Activated T-cell treated with anti-CD3 and anti-CD28 coated beads, Interleukin-2, amount 50 U/mL, for 24 hours (primary cell): ENCODE data around the gene ANXA8.
"Not testable (repeated sequence)": the region's sequence is repeated elsewhere in the genome, so short reads cannot be mapped to it uniquely, and the experiment has no call there.

Experiments used
- DNase-seq: peaks from one replicate; pipeline ENCODE4 v3.0.0-alpha.2; 2020
- H3K27ac Mint-ChIP-seq: 2 replicates; pipeline ENCODE4 v1.8.0; 2020; ENCODE audit warnings: mild to moderate bottlenecking, mixed read lengths
- H3K27me3 Mint-ChIP-seq: 2 replicates; pipeline ENCODE4 v1.8.0; 2020; ENCODE audit warnings: mixed read lengths
- H3K36me3 Mint-ChIP-seq: 2 replicates; pipeline ENCODE4 v1.8.0; 2020; ENCODE audit warnings: low read depth, mixed read lengths
- H3K4me1 Mint-ChIP-seq: 2 replicates; pipeline ENCODE4 v1.8.0; 2020; ENCODE audit warnings: low read depth, mixed read lengths
- H3K4me3 Mint-ChIP-seq: 2 replicates; pipeline ENCODE4 v1.8.0; 2020; ENCODE audit warnings: mild to moderate bottlenecking, moderate library complexity, mixed read lengths
- H3K9me3 Mint-ChIP-seq: 2 replicates; pipeline ENCODE4 v1.8.0; 2020; ENCODE audit warnings: mixed read lengths

The ANXA8 gene

GRCh38 chr10:47483923-47484322, at the start of gene ANXA8:
Gene ANXA8 (minus strand): TSS chr10:47484115. CDS start chr10:47483933, 182 bp downstream.
- DNase-seq, H3K4me3 Mint-ChIP-seq, H3K9me3 Mint-ChIP-seq, H3K36me3 Mint-ChIP-seq, H3K4me1 Mint-ChIP-seq, H3K27ac Mint-ChIP-seq, H3K27me3 Mint-ChIP-seq: not testable (repeated sequence)

- H3K4me1 Mint-ChIP-seq, H3K36me3 Mint-ChIP-seq, DNase-seq: not testable (repeated sequence)
Observed at GRCh38 chr10:47523475-47523874, 39.6 kb upstream of the ANXA8 start, which contains the start of gene AGAP9. Gene AGAP9 (minus strand): TSS chr10:47523638. CDS start chr10:47523526, 112 bp downstream.

GRCh38 chr10:47502313-47502712, 18.4 kb upstream of the ANXA8 start:
- H3K27me3 Mint-ChIP-seq, H3K9me3 Mint-ChIP-seq, H3K27ac Mint-ChIP-seq, H3K36me3 Mint-ChIP-seq, H3K4me3 Mint-ChIP-seq, DNase-seq, H3K4me1 Mint-ChIP-seq: not testable (repeated sequence)

More at GRCh38 chr10:47523475-47523874, 39.6 kb upstream of the ANXA8 start, which contains the start of gene AGAP9:
- not testable (repeated sequence) for H3K27me3 Mint-ChIP-seq, H3K9me3 Mint-ChIP-seq, H3K4me3 Mint-ChIP-seq, H3K27ac Mint-ChIP-seq

- not testable (repeated sequence) for H3K27me3 Mint-ChIP-seq, H3K4me1 Mint-ChIP-seq, DNase-seq, H3K27ac Mint-ChIP-seq, H3K9me3 Mint-ChIP-seq, H3K4me3 Mint-ChIP-seq, H3K36me3 Mint-ChIP-seq
Observed at GRCh38 chr10:47494226-47494625, 10.3 kb upstream of the ANXA8 start.

- H3K27me3 Mint-ChIP-seq, H3K4me3 Mint-ChIP-seq, H3K27ac Mint-ChIP-seq: not testable (repeated sequence)
Observed at GRCh38 chr10:47491600-47491999, 7.7 kb upstream of the ANXA8 start, which contains the start of gene FAM25G. Gene FAM25G (minus strand): TSS chr10:47491700. CDS start chr10:47491674, 26 bp downstream.

GRCh38 chr10:47489630-47490029, 5.7 kb upstream of the ANXA8 start:
- DNase-seq, H3K36me3 Mint-ChIP-seq, H3K4me3 Mint-ChIP-seq, H3K4me1 Mint-ChIP-seq, H3K9me3 Mint-ChIP-seq, H3K27me3 Mint-ChIP-seq, H3K27ac Mint-ChIP-seq: not testable (repeated sequence)

More at GRCh38 chr10:47491600-47491999, 7.7 kb upstream of the ANXA8 start, which contains the start of gene FAM25G:
- H3K4me1 Mint-ChIP-seq, DNase-seq, H3K36me3 Mint-ChIP-seq, H3K9me3 Mint-ChIP-seq: not testable (repeated sequence)

GRCh38 chr10:47485943-47486342, 2.0 kb upstream of the ANXA8 start:
- H3K27me3 Mint-ChIP-seq, H3K4me1 Mint-ChIP-seq, H3K27ac Mint-ChIP-seq, H3K4me3 Mint-ChIP-seq, DNase-seq, H3K36me3 Mint-ChIP-seq, H3K9me3 Mint-ChIP-seq: not testable (repeated sequence)

- not testable (repeated sequence) for H3K36me3 Mint-ChIP-seq, DNase-seq, H3K27me3 Mint-ChIP-seq, H3K27ac Mint-ChIP-seq, H3K4me3 Mint-ChIP-seq, H3K9me3 Mint-ChIP-seq, H3K4me1 Mint-ChIP-seq
Observed at GRCh38 chr10:47484786-47485185, 871 bp upstream of the ANXA8 start.

- not testable (repeated sequence) for H3K4me1 Mint-ChIP-seq, H3K9me3 Mint-ChIP-seq, DNase-seq, H3K27me3 Mint-ChIP-seq, H3K27ac Mint-ChIP-seq, H3K4me3 Mint-ChIP-seq, H3K36me3 Mint-ChIP-seq
Observed at GRCh38 chr10:47482367-47482766, 1.5 kb downstream of the ANXA8 start.

- not testable (repeated sequence) for H3K4me3 Mint-ChIP-seq, H3K9me3 Mint-ChIP-seq, H3K27me3 Mint-ChIP-seq, DNase-seq, H3K27ac Mint-ChIP-seq, H3K4me1 Mint-ChIP-seq, H3K36me3 Mint-ChIP-seq
Observed at GRCh38 chr10:47481768-47482181, 2.1 kb downstream of the ANXA8 start.

- H3K4me1 Mint-ChIP-seq, H3K27ac Mint-ChIP-seq, H3K36me3 Mint-ChIP-seq, H3K27me3 Mint-ChIP-seq, H3K9me3 Mint-ChIP-seq, DNase-seq, H3K4me3 Mint-ChIP-seq: not testable (repeated sequence)
Observed at GRCh38 chr10:47481182-47481766, 2.6 kb downstream of the ANXA8 start.

- not testable (repeated sequence) for H3K4me1 Mint-ChIP-seq, H3K27ac Mint-ChIP-seq, H3K9me3 Mint-ChIP-seq, DNase-seq, H3K36me3 Mint-ChIP-seq, H3K4me3 Mint-ChIP-seq, H3K27me3 Mint-ChIP-seq
Observed at GRCh38 chr10:47480133-47480532, 3.8 kb downstream of the ANXA8 start.

GRCh38 chr10:47478114-47478513, 5.8 kb downstream of the ANXA8 start:
- H3K36me3 Mint-ChIP-seq, H3K4me3 Mint-ChIP-seq, H3K27ac Mint-ChIP-seq, H3K27me3 Mint-ChIP-seq, H3K9me3 Mint-ChIP-seq, DNase-seq, H3K4me1 Mint-ChIP-seq: not testable (repeated sequence)

- not testable (repeated sequence) for H3K4me1 Mint-ChIP-seq, H3K4me3 Mint-ChIP-seq, H3K27me3 Mint-ChIP-seq, H3K27ac Mint-ChIP-seq, DNase-seq, H3K36me3 Mint-ChIP-seq, H3K9me3 Mint-ChIP-seq
Observed at GRCh38 chr10:47477078-47477477, 6.8 kb downstream of the ANXA8 start.

GRCh38 chr10:47475101-47475500, 8.8 kb downstream of the ANXA8 start:
- not testable (repeated sequence) for H3K36me3 Mint-ChIP-seq, DNase-seq, H3K4me1 Mint-ChIP-seq, H3K9me3 Mint-ChIP-seq, H3K27ac Mint-ChIP-seq, H3K4me3 Mint-ChIP-seq, H3K27me3 Mint-ChIP-seq

GRCh38 chr10:47473516-47473915, 10.4 kb downstream of the ANXA8 start:
- H3K36me3 Mint-ChIP-seq, H3K9me3 Mint-ChIP-seq, H3K27ac Mint-ChIP-seq, DNase-seq, H3K4me1 Mint-ChIP-seq, H3K4me3 Mint-ChIP-seq, H3K27me3 Mint-ChIP-seq: not testable (repeated sequence)
